Neural crest cell (in vitro differentiated cells): ENCODE data around the gene LINGO3. TPM values are rescaled to one million over a fixed set of nuclear protein-coding genes. Genes with fewer than 3 reads are reported as not detected.

Experiments used
- DNase-seq: peaks from one replicate; pipeline ENCODE4 v3.0.0; 2021; ENCODE audit warnings: low read depth, mixed read lengths, low spot score
- H3K27ac Mint-ChIP-seq: one replicate; pipeline ENCODE4 v1.8.0; 2021; ENCODE audit warnings: mild to moderate bottlenecking, mixed read lengths; ENCODE audit not compliant: unreplicated experiment
- H3K27me3 Mint-ChIP-seq: 2 replicates; pipeline ENCODE4 v1.8.0; 2021; ENCODE audit warnings: low read depth, mild to moderate bottlenecking, mixed read lengths
- H3K36me3 Mint-ChIP-seq: 2 replicates; pipeline ENCODE4 v1.8.0; 2021; ENCODE audit warnings: low read depth, mild to moderate bottlenecking, mixed read lengths
- H3K4me1 Mint-ChIP-seq: 2 replicates; pipeline ENCODE4 v1.8.0; 2021; ENCODE audit warnings: mixed read lengths
- H3K4me3 Mint-ChIP-seq: one replicate; pipeline ENCODE4 v1.8.0; 2021; ENCODE audit warnings: mild to moderate bottlenecking, mixed read lengths
- H3K9me3 Mint-ChIP-seq: 2 replicates; pipeline ENCODE4 v1.8.0; 2021; ENCODE audit warnings: mixed read lengths
- total RNA-seq: library from RNA; stranded (reverse); gene quantifications from 2 replicates; pipeline ENCODE4 v1.2.1, GENCODE V29; 2021
- TF ChIP-seq, protein P1 (sequence below): fragments of 200-600 bp; sonication (generic); conservative IDR thresholded peaks from 2 replicates; pipeline ENCODE4 v1.5.0; 2021; ENCODE audit warnings: antibody characterized with exemption, mild to moderate bottlenecking

The LINGO3 gene
- total RNA-seq, 1 donor from 2014 or later: not detected

DNA sequence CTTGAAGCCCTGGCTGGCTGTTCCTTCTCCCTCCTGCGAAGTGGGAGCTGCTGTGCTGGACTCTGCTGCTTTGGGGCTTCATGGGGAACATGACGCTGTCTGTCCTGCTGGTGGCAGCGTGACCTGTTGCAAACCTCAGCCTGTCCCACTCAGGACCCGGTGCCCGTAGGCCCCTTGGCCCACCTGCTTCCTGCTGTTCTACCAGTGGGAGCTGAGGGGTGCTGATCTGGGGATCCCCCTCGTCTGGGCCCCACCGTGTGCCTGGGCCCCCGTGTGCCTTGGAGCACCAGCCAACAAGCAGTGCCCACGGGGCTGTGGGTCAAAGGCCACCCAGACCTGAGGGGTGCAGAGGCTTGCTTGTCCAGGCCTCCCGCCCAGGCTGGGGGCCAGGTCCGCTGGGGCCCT, 25.9 kb upstream of the LINGO3 start:
- Mint-ChIP-seq H3K27me3 (peaks cover 2% of the 10 kb centered on the region), H3K4me3 (peak overlapping the region; percentile 88), H3K36me3 (peaks cover 9% of the 10 kb centered on the region), H3K9me3 (peaks cover 5% of the 10 kb centered on the region), H3K4me1 (peaks cover 52% of the 10 kb centered on the region), H3K27ac (peak overlapping the region; percentile 92)
- DNase-seq: no peak
- TF ChIP-seq, protein P1, sequence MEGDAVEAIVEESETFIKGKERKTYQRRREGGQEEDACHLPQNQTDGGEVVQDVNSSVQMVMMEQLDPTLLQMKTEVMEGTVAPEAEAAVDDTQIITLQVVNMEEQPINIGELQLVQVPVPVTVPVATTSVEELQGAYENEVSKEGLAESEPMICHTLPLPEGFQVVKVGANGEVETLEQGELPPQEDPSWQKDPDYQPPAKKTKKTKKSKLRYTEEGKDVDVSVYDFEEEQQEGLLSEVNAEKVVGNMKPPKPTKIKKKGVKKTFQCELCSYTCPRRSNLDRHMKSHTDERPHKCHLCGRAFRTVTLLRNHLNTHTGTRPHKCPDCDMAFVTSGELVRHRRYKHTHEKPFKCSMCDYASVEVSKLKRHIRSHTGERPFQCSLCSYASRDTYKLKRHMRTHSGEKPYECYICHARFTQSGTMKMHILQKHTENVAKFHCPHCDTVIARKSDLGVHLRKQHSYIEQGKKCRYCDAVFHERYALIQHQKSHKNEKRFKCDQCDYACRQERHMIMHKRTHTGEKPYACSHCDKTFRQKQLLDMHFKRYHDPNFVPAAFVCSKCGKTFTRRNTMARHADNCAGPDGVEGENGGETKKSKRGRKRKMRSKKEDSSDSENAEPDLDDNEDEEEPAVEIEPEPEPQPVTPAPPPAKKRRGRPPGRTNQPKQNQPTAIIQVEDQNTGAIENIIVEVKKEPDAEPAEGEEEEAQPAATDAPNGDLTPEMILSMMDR: no peak

GRCh38 chr19:2333027-2333806, 25.3 kb upstream of the LINGO3 start:
- H3K4me1 Mint-ChIP-seq: peaks cover 55% of the 10 kb centered on the region
- H3K27ac Mint-ChIP-seq: peak overlapping the region; percentile 92
- H3K9me3 Mint-ChIP-seq: peaks cover 5% of the 10 kb centered on the region
- TF ChIP-seq, protein P1: no peak
- peaks cover 2% of the 10 kb centered on the region for H3K27me3 Mint-ChIP-seq
- DNase-seq: no peak
- H3K4me3 Mint-ChIP-seq: peak overlapping the region; percentile 88
- peaks cover 9% of the 10 kb centered on the region for H3K36me3 Mint-ChIP-seq

GRCh38 chr19:2332341-2333026, 24.5 kb upstream of the LINGO3 start:
- no peak for DNase-seq
- H3K4me3 Mint-ChIP-seq: peak overlapping the region; percentile 31
- peaks cover 9% of the 10 kb centered on the region for H3K36me3 Mint-ChIP-seq
- H3K9me3 Mint-ChIP-seq: peaks cover 5% of the 10 kb centered on the region
- peaks cover 2% of the 10 kb centered on the region for H3K27me3 Mint-ChIP-seq
- H3K27ac Mint-ChIP-seq: no peak overlapping the region
- TF ChIP-seq, protein P1: no peak
- H3K4me1 Mint-ChIP-seq: peaks cover 57% of the 10 kb centered on the region

DNA sequence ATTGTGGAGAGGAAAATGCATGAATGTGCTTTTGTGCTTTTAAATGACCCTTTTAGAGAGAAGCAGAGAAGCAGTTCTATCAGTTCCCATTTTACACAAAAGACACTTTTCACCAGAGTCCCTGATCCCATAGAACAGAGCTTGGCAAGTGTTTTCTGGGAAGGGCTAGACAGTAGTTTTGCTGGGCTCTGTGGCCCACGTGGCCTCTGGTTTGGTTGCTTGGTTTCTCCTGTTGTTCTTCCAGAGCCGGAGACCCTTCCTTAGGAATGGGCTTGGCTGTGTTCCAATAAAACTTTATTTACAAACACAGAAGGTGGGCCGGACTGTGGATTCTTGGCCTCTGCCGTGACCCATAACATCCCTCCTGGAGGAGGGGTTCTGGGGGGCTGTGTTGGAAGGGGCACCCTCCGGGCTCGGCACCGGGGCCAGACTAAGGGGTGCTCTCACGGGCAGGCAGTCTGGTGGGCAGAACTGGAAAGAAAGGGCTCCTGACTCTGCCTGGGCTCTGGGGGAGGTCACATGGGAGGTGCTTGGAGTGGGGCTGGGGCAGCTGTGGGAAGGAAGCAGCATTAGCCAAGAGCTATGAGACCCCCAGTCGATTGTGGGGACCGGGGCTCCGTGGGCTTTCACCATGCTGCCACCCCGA, 23.8 kb upstream of the LINGO3 start:
- H3K9me3 Mint-ChIP-seq: peaks cover 5% of the 10 kb centered on the region
- H3K4me3 Mint-ChIP-seq: peak overlapping the region; percentile 84
- H3K36me3 Mint-ChIP-seq: peaks cover 9% of the 10 kb centered on the region
- H3K27ac Mint-ChIP-seq: peak overlapping the region; percentile 71
- DNase-seq: no peak
- peaks cover 57% of the 10 kb centered on the region for H3K4me1 Mint-ChIP-seq
- TF ChIP-seq, protein P1: no peak
- H3K27me3 Mint-ChIP-seq: peaks cover 2% of the 10 kb centered on the region

DNA sequence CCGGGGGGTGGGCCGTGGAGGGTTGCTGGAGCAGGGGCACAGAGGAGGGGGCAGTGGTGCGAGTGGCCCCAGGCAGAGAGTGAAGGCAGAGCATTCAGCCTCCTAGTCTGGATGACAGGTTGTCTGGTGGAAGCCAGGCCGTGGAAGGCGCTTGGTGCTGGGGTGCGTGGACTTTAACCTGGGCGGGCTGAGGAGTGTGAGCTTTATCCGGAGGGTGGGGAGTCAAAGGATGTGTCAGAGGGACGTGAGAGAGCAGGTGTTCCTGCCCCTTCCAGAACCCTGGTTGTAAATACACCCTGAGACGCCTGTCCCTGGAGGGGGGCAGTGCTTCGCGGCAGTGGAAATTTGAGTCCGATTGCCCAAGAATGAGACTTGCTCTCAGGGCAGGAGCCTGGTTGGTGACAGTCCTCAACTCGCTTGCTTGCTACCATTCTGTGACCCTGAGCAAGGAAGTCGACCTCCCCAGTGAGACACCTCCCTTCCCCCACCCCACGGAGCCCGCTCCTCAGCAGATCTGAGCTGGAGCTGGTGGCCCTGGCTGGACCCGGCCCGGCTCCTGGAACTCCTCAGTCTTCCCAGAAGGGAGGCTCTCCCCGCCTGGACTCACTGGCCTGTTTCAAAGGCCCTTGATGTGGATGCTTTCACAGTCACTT, 22.8 kb upstream of the LINGO3 start:
- DNase-seq: no peak
- no peak overlapping the region for H3K27ac Mint-ChIP-seq
- H3K9me3 Mint-ChIP-seq: peaks cover 2% of the 10 kb centered on the region
- TF ChIP-seq, protein P1: no peak
- H3K27me3 Mint-ChIP-seq: peaks cover 2% of the 10 kb centered on the region
- peaks cover 49% of the 10 kb centered on the region for H3K4me1 Mint-ChIP-seq
- H3K4me3 Mint-ChIP-seq: peak overlapping the region; percentile 84
- peaks cover 2% of the 10 kb centered on the region for H3K36me3 Mint-ChIP-seq
